Measurements from ENCODE around the gene MT1F. TPM values are rescaled to one million over a fixed set of nuclear protein-coding genes. Genes with fewer than 3 reads are reported as not detected.
"Not testable (repeated sequence)": the region's sequence is repeated elsewhere in the genome, so short reads cannot be mapped to it uniquely, and the experiment has no call there.

Gene MT1F
- total and polyA plus RNA-seq, 2 donors (not counting 1 experiment from before 2014, with no cell fraction given): 4.3 to 5.3 TPM

- H3K79me2 ChIP-seq (ENCODE audit: control insufficient read depth, insufficient read depth, low read length); H3K27ac ChIP-seq (ENCODE audit: low read length in 2 of 2); DNase-seq; H3K9ac ChIP-seq (ENCODE audit: low read length); H4K20me1 ChIP-seq (ENCODE audit: control insufficient read depth, insufficient read depth, low read length, poor library complexity, severe bottlenecking); POLR2A ChIA-PET; H3K27ac Mint-ChIP-seq; H3K9me3 ChIP-seq (ENCODE audit: control extremely low read depth in 1 of 3, control insufficient read depth in 2 of 3, insufficient read depth in 1 of 3, low read length in 2 of 3); intact Hi-C loops (cut with micrococcal nuclease); H3K4me2 ChIP-seq (replicated peaks; ENCODE audit: low read depth, low read length, poor library complexity, severe bottlenecking); H2AFZ ChIP-seq (ENCODE audit: insufficient read depth, low read depth, low read length, poor library complexity, severe bottlenecking); H3K9me3 Mint-ChIP-seq (ENCODE audit: insufficient read depth); H3K4me3 Mint-ChIP-seq; ATAC-seq (ENCODE audit: low read depth); H3K36me3 ChIP-seq (replicated peaks in 1 of 2; ENCODE audit: control extremely low read depth in 1 of 2, control insufficient read depth in 1 of 2, extremely low read depth in 1 of 2, insufficient read depth in 2 of 2, low read length in 1 of 2); CTCF ChIA-PET; H3K4me3 ChIP-seq (ENCODE audit: control extremely low read depth in 1 of 5, extremely low read depth in 1 of 5, insufficient read depth in 1 of 5, low read depth in 2 of 5, low read length in 4 of 5): not testable (repeated sequence)
- H3K4me1 ChIP-seq (ENCODE audit: control insufficient read depth in 2 of 2, insufficient read depth in 2 of 2, low read length in 2 of 2): peaks cover 16 to 19% of the 10 kb centered on the region in 2 donors
- WGBS (ENCODE audit: insufficient coverage): no CpG with 5 or more reads among the region's 8 CpGs
- H3K4me1 Mint-ChIP-seq: peaks cover 18% of the 10 kb centered on the region
- H3K27me3 Mint-ChIP-seq: peaks cover 83% of the 10 kb centered on the region
- peaks cover 0 to 74% (median 36%) of the 10 kb centered on the region in 4 experiments for H3K27me3 ChIP-seq (replicated peaks in 1 of 4; ENCODE audit: control extremely low read depth in 1 of 4, control insufficient read depth in 3 of 4, insufficient read depth in 4 of 4, low read length in 3 of 4)
Measured at GRCh38 chr16:56665286-56666261, 7.8 kb downstream of the MT1F start.

- Histone ChIP-seq H3K27me3 (replicated peaks in 1 of 4; ENCODE audit: control extremely low read depth in 1 of 4, control insufficient read depth in 3 of 4, insufficient read depth in 4 of 4, low read length in 3 of 4) (peaks cover 0 to 76% (median 39%) of the 10 kb centered on the region in 4 experiments), H3K9me3 (ENCODE audit: control extremely low read depth in 1 of 3, control insufficient read depth in 2 of 3, insufficient read depth in 1 of 3, low read length in 2 of 3) (peaks cover 0 to 4% (median 0%) of the 10 kb centered on the region in 3 donors), H3K36me3 (replicated peaks in 1 of 2; ENCODE audit: control extremely low read depth in 1 of 2, control insufficient read depth in 1 of 2, extremely low read depth in 1 of 2, insufficient read depth in 2 of 2, low read length in 1 of 2) (no peaks in the 10 kb centered on the region), H3K79me2 (ENCODE audit: control insufficient read depth, insufficient read depth, low read length) (no peaks in the 10 kb centered on the region), H3K9ac (ENCODE audit: low read length) (no peak within 1 kb of the TSS), H3K27ac (ENCODE audit: low read length in 2 of 2) (no peak within 1 kb of the TSS), H3K4me3 (ENCODE audit: control extremely low read depth in 1 of 5, extremely low read depth in 1 of 5, insufficient read depth in 1 of 5, low read depth in 2 of 5, low read length in 4 of 5) (no peak within 1 kb of the TSS), H3K4me2 (replicated peaks; ENCODE audit: low read depth, low read length, poor library complexity, severe bottlenecking) (no peak within 1 kb of the TSS), H3K4me1 (ENCODE audit: control insufficient read depth in 2 of 2, insufficient read depth in 2 of 2, low read length in 2 of 2) (peaks cover 11 to 13% of the 10 kb centered on the region in 2 donors), H2AFZ (ENCODE audit: insufficient read depth, low read depth, low read length, poor library complexity, severe bottlenecking) (no peak within 1 kb of the TSS), H4K20me1 (ENCODE audit: control insufficient read depth, insufficient read depth, low read length, poor library complexity, severe bottlenecking) (no peaks in the 10 kb centered on the region)
- Mint-ChIP-seq H3K27ac (no peak within 1 kb of the TSS), H3K4me1 (peaks cover 14% of the 10 kb centered on the region), H3K9me3 (ENCODE audit: insufficient read depth) (no peaks in the 10 kb centered on the region), H3K4me3 (no peak within 1 kb of the TSS), H3K27me3 (peaks cover 87% of the 10 kb centered on the region)
- CTCF ChIA-PET: no interaction called here
- intact Hi-C loops (cut with micrococcal nuclease): no loop called here
- 8% methylated on average over 44 of the region's 46 CpGs for WGBS (ENCODE audit: insufficient coverage)
- POLR2A ChIA-PET: no interaction called here
- no peak for DNase-seq
- TF ChIP-seq EZH2 (IDR thresholded peaks at IDR 0.05; ENCODE audit: borderline replicate concordance, insufficient read depth, low read depth, low read length, poor library complexity, severe bottlenecking) (no peak), CTCF (IDR thresholded peaks at IDR 0.05) (no peak)
- no peak for ATAC-seq (ENCODE audit: low read depth)
Measured at GRCh38 chr16:56667581-56668571, 10.1 kb downstream of the MT1F start, which contains the start of gene MT1G. MT1G (minus strand) TSS chr16:56668065; CDS start chr16:56667993, 72 bp downstream.
